Vagina (tissue), 2 donors: Measurements from ENCODE around the gene MAPK12. TPM values are rescaled to one million over a fixed set of nuclear protein-coding genes. Genes with fewer than 3 reads are reported as not detected.

Source experiments
- DNase-seq, 2 donors: peaks; one replicate each; pipeline ENCODE4 v3.0.0-alpha.2; 2017; ENCODE audit errors: extremely low spot score in 2 of 2
- H3K27ac ChIP-seq: fragments of 200-600 bp; sonication (generic); one replicate; pipeline ENCODE4 v1.5.1; 2019
- H3K27me3 ChIP-seq: fragments of 200-600 bp; sonication (generic); one replicate; pipeline ENCODE4 v1.5.1; 2019
- H3K36me3 ChIP-seq, 2 donors: fragments of 200-600 bp; sonication (generic); one replicate each; pipeline ENCODE4 v1.5.1; 2017 to 2019
- H3K4me1 ChIP-seq: fragments of 200-600 bp; sonication (generic); one replicate; pipeline ENCODE4 v1.5.1; 2019
- H3K4me3 ChIP-seq, 2 donors: fragments of 200-600 bp; sonication (generic); 1 replicate in 1 of 2; 2 replicates in 1 of 2; pipeline ENCODE4 v1.5.1; 2016 to 2019
- H3K9me3 ChIP-seq: fragments of 200-600 bp; sonication (generic); one replicate; pipeline ENCODE4 v1.5.1; 2019
- POLR2A ChIP-seq, 2 donors: fragments of 450-650 bp; IDR thresholded peaks; one replicate each; pipeline ENCODE4 v1.6.1; 2017; ENCODE audit warnings: antibody characterized with exemption in 2 of 2, mild to moderate bottlenecking in 2 of 2, moderate library complexity in 2 of 2
- POLR2AphosphoS5 ChIP-seq, 2 donors: sonication (generic); formaldehyde crosslinking; IDR thresholded peaks; one replicate each; pipeline ENCODE4 v1.9.0; 2017; ENCODE audit warnings: antibody characterized with exemption in 2 of 2, mild to moderate bottlenecking in 2 of 2, low read depth in 1 of 2; ENCODE audit not compliant: insufficient read depth in 1 of 2
- intact Hi-C: fragments of 100-400 bp; cut with DNase I; formaldehyde crosslinking; loops from one replicate; pipeline ENCODE4 v1.15.1; 2023
- total RNA-seq: library from RNA; depleted of rRNA; stranded (reverse); fragments of >200 nt; gene quantifications from one replicate; pipeline ENCODE4 v1.2.3, GENCODE V29; 2016
- TF ChIP-seq, protein P1 (sequence below), 3 experiments: fragments of 450-650 bp in 2 of 3; fragments of 200-600 bp in 1 of 3; sonication (generic) in 1 of 3; IDR thresholded peaks; one replicate each; pipeline ENCODE4 v1.5.1; 2017 to 2019; ENCODE audit warnings: antibody characterized with exemption in 3 of 3, mild to moderate bottlenecking in 2 of 3, moderate library complexity in 2 of 3

The MAPK12 gene
- total RNA-seq, 1 donor from 2014 or later, result 15.0 TPM

DNA sequence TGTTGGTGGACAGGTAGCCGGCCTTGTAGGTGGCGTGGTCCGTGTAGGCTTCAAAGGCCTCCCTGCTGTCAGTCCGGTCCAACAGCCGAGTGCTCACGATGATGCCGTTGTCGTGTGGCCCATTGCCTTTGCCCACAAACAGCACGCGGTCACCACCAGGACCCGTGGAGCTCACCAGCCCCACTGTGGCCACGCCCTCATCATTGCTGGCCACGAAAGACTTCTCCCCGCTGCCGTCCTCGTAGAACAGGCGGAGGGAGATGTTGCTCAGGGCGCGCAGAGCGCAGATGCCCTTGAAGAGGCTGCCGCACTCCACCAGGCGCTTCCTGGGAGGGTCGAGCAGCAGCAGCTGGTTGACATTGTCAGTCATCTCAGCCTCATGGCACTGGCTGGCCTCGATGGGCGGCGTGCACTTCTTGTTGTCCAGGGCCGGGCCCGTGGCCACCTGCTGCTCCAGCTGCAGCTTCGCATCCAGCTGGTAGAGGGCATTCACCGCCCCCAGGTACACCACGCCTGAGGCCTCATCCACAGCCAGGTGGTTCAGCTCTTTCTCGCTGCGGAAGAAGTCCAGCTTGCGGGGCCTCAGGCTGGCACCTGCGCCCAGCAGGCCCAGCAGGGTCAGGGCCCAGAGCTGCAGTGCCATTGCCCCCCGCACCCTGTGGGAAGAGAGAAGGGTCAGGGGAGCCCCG lies 28.6 kb upstream of the MAPK12 start:
- H3K4me1 ChIP-seq, result peaks cover 37% of the 10 kb centered on the region
- no peaks in the 10 kb centered on the region for H3K9me3 ChIP-seq
- H3K36me3 ChIP-seq, result peaks cover 4 to 50% of the 10 kb centered on the region in 2 donors
- H3K27me3 ChIP-seq, result no peaks in the 10 kb centered on the region
- TF ChIP-seq, protein P1, sequence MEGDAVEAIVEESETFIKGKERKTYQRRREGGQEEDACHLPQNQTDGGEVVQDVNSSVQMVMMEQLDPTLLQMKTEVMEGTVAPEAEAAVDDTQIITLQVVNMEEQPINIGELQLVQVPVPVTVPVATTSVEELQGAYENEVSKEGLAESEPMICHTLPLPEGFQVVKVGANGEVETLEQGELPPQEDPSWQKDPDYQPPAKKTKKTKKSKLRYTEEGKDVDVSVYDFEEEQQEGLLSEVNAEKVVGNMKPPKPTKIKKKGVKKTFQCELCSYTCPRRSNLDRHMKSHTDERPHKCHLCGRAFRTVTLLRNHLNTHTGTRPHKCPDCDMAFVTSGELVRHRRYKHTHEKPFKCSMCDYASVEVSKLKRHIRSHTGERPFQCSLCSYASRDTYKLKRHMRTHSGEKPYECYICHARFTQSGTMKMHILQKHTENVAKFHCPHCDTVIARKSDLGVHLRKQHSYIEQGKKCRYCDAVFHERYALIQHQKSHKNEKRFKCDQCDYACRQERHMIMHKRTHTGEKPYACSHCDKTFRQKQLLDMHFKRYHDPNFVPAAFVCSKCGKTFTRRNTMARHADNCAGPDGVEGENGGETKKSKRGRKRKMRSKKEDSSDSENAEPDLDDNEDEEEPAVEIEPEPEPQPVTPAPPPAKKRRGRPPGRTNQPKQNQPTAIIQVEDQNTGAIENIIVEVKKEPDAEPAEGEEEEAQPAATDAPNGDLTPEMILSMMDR (IDR thresholded peaks at IDR 0.05), result no peak
- no peak for TF ChIP-seq POLR2A (IDR thresholded peaks at IDR 0.05)
- TF ChIP-seq POLR2AphosphoS5 (IDR thresholded peaks at IDR 0.05; ENCODE audit: insufficient read depth in 1 of 2, low read depth in 1 of 2), result no peak
- no peak overlapping the region for H3K27ac ChIP-seq
- intact Hi-C loops, result no loop called here
- no peak overlapping the region for H3K4me3 ChIP-seq
- DNase-seq, result no peak

DNA sequence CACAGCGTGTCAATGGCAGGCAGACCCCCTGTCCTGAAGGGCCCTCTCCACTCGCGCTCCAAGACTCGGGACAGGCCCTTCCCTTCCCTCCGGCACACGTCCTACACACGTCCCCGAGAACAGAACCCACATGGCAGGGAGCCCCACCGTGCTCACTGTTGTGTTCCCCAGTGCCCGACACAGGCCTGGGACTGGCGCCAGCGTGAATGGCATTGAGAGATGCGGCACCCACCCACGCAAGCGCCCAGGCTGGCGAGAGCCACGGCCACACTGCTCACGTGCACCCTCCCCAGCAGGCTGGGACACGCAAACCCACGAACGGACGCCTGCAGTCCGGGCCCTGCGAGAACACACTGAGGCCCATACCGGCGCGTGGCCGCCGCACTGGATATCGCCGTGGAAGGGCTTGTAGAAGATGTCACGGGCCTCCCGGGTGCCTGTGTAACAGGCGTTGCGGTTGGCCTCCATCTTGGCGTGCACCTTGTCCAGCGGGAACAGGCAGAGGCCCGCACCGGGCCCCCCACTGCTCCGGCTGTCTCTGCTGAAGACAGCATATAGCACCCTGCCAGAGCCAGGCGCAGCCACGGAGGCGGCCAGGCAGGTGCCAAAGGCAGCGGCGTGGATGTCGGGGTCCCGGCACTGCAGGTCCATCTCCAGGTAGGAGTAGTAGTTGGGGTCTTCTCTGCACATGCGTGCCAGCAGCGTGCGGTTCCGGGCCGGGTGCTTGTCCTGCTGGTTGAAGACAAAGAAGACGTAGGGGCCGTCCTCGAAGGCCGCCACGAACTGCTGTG lies 27.9 kb upstream of the MAPK12 start:
- peaks cover 4 to 53% of the 10 kb centered on the region in 2 donors for H3K36me3 ChIP-seq
- TF ChIP-seq POLR2A (IDR thresholded peaks at IDR 0.05) (no peak), POLR2AphosphoS5 (IDR thresholded peaks at IDR 0.05; ENCODE audit: insufficient read depth in 1 of 2, low read depth in 1 of 2) (no peak)
- TF ChIP-seq, protein P1 (IDR thresholded peaks at IDR 0.05), result no peak
- H3K9me3 ChIP-seq, result no peaks in the 10 kb centered on the region

DNA sequence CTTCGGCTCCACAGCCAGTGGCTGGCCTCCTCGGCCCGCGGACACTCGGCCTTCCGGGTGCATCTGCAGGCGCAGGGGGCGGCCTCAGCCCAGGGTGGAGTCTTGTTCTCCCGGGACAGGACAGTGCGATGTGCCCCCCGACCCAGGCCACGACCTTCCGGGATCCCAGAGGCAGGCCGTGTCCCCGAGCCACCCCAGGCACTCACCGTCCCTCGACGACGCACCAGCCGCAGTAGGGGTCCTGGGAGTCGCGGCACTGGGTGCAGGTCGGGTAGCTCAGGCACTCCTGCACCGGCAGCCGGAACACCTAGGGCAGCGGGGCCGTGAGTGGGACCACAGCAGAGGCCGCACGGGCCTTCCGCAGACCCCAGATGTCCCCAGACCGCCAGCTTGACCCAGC lies 26.2 kb upstream of the MAPK12 start:
- peaks cover 16% of the 10 kb centered on the region for H3K4me1 ChIP-seq
- H3K4me3 ChIP-seq, result no peak overlapping the region
- peaks cover 4 to 68% of the 10 kb centered on the region in 2 donors for H3K36me3 ChIP-seq
- TF ChIP-seq, protein P1 (IDR thresholded peaks at IDR 0.05), result no peak
- TF ChIP-seq POLR2AphosphoS5 (IDR thresholded peaks at IDR 0.05; ENCODE audit: insufficient read depth in 1 of 2, low read depth in 1 of 2), result no peak
- TF ChIP-seq POLR2A (IDR thresholded peaks at IDR 0.05), result no peak
- DNase-seq, result no peak
- no peaks in the 10 kb centered on the region for H3K9me3 ChIP-seq
- intact Hi-C loops, result no loop called here
- H3K27me3 ChIP-seq, result no peaks in the 10 kb centered on the region
- no peak overlapping the region for H3K27ac ChIP-seq

More for the DNA sequence above, 27.9 kb upstream of the MAPK12 start:
- H3K27ac ChIP-seq, result no peak overlapping the region
- DNase-seq, result no peak
- H3K4me1 ChIP-seq, result peaks cover 29% of the 10 kb centered on the region
- intact Hi-C loops, result no loop called here
- no peak overlapping the region for H3K4me3 ChIP-seq
- H3K27me3 ChIP-seq, result no peaks in the 10 kb centered on the region

DNA sequence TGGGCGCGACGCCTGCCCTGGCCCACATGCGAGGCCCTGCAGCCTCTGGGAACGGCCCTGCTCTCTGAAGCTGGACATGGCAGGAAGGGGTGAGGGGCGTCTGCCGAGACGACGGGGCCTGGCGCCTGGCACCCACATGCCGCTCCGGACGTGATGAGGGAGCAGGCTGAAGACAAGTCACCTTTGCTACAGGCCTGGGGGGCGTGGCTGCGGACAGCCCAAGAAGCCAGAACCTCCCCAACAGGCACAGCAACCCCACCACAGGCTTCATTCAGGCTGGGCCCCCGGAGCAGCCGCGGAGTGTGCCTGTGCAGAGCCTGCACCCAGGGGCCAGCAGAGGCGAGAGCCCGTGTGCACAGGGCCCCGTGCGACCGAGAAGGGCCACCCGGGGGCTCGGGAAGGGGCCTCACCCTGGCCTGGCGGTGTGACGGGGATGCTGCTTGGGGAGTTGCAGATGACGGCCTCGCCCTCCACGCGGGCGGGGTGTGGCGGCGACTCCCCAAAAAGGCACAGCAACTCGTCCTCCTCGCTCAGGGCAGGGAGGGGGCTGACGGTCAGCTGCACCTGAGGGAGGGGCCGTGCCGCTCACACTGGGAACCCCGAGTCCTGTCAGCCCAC lies 25.3 kb upstream of the MAPK12 start:
- H3K36me3 ChIP-seq, result peaks cover 4 to 77% of the 10 kb centered on the region in 2 donors

More for the DNA sequence above, 25.3 kb upstream of the MAPK12 start:
- no peaks in the 10 kb centered on the region for H3K9me3 ChIP-seq
- H3K27ac ChIP-seq, result no peak overlapping the region
- no peaks in the 10 kb centered on the region for H3K27me3 ChIP-seq
- H3K4me1 ChIP-seq, result peaks cover 16% of the 10 kb centered on the region
- intact Hi-C loops, result no loop called here
- DNase-seq, result no peak
- TF ChIP-seq, protein P1 (IDR thresholded peaks at IDR 0.05), result no peak
- TF ChIP-seq POLR2AphosphoS5 (IDR thresholded peaks at IDR 0.05; ENCODE audit: insufficient read depth in 1 of 2, low read depth in 1 of 2) (no peak), POLR2A (IDR thresholded peaks at IDR 0.05) (no peak)
- no peak overlapping the region for H3K4me3 ChIP-seq
